GM21723 (cell line): ENCODE data around the gene LRIF1.
A peak's percentile ranks its signal among the peaks of the same experiment; 100 is the strongest.
"Not testable (repeated sequence)": the region's sequence is repeated elsewhere in the genome, so short reads cannot be mapped to it uniquely, and the experiment has no call there.

Experiments
- ATAC-seq: cut with Tn5 transposase; IDR thresholded peaks from one replicate; pipeline ENCODE4 v1.9.1; 2021; ENCODE audit warnings: mild to moderate bottlenecking, moderate library complexity; ENCODE audit not compliant: unreplicated experiment

The LRIF1 gene

DNA sequence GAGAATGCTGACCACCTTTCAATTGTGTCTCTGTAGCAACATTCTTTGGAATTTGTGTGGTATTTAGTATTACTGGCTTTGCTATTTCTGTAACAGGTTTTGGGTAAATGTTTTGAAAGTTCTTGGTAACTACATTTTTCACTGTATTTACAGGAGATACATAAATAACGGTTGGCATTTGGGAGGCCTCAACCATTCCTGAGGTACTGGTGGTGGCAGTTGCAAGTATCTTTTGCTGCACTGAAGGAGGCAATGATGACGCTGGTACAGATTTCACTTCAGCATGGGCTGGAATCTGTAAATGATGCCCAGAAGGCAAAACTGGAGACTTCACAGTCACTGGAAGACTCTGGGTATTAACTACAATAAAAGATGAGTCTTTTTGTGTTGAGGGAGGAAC lies 11.7 kb downstream of the LRIF1 start:
- ATAC-seq, result no peak

DNA sequence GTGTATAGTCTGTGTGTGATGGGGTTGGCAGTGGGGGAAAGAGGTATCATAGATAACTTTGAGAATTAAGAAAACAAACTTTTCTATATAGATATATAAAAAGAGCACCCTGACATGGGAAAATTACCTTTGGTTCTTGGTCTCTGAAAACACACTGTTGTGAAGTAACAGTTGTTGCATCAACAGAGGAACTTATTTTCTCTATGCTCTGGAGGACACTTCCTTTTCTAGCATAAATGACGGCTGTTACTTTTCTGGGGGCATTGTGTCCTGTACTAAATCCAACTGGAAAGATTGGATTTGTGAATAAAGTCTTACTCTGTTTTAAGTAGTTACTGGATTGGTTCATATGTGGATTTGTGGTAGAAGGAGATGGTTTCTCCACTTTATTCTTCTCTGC lies 12.6 kb downstream of the LRIF1 start:
- ATAC-seq, result no peak

DNA sequence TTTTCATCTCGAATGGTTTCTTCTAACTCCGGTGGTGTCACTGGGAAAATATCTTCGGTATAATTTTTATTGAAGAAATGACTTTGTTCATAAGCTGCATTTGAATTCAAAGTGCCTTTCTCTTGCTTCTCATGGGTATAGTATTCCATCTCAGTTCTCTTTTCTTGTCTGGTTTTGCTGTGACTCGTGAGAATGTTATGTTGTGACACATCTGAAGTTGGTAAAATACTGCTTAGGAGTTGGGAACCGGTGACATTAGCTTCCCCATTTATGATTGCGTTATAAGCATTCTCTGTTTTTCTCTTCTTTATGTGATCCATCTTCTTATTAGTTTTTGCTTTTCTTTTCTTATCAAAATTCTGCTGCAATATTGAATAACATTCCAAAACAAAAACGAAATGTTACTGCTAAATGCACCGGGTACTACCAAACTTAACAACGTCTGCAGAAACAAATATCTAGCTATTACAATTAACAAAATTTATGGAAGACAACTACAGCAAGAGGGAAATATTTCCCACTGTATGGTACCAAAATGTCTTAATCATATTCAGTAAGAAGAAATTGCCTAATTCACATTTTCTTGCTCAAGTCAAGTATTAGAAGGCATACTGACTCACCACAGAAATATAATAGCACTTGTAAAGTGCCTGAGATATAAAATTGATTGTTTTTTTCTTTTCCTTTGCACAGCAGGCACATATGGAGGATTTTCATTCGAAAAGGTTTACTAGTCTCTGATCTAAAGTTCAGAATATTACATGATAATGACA lies 15.5 kb downstream of the LRIF1 start:
- no peak for ATAC-seq

DNA sequence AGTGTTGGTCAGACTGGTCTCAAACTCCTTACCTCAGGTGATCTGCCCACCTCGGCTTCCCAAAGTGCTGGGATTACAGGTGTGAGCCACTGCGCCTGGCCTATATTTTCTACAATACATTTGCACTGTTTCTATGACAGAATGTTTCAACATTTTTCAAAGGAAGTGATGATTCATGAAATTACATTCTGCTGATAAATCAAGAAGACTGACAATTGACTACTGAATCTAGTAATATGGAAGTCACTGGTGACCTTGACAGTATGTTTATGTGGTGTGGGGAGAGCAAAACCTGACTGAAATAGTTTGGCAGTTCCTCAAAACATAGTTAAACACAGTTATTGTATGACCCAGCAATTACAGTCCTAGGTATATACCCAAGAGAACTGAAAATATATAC lies 18.1 kb downstream of the LRIF1 start:
- no peak for ATAC-seq

DNA sequence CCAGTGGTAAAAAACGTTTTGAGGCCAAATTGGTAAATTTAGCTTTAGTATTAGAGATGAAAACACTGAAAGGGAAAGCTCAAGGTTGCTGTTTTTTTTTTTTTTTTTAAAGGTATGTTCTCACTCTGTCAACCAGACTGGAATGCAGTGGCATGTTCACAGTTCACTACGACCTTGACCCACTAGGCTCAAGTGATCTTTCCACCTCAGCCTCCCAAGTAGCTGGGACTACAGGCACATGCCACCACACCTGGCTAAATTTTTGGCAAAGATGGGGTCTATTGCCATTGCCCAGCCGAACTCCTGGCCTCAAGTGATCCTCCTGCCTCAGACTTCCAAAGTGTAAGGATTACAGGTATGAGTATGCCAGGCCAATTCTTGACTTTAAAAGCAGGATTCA lies 18.9 kb downstream of the LRIF1 start:
- no peak for ATAC-seq

DNA sequence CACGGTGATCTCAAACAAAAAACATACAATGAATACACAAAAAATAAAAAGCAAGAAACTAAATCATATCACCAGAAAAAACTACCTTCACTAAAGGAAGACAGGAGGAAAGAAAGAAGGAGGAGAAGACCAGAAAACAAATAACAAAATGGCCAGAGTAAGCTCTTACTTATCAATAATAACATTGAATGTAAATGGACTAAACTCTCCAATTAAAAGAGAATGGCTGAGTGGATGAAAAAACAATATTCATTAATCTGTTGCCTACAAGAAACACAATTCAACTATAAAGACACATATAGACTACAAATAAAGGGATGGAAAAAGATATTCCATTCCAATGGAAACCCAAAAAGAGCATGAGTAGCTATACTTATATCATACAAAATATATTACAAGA lies 27.2 kb downstream of the LRIF1 start:
- no peak for ATAC-seq

DNA sequence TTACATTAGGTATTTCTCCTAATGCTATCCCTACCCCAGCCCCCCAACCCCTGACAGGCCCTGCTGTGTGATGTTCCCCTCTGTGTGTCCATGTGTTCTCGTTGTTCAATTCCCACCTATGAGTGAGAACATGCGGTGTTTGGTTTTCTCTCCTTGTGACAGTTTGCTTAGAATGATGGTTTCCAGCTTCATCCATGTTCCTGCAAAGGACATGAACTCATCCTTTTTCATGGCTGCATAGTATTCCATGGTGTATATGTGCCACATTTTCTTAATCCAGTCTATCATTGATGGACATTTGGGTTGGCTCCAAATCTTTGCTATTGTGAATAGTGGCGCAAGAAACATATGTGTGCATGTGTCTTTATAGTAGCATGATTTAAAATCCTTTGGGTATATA lies 32.6 kb downstream of the LRIF1 start:
- not testable (repeated sequence) for ATAC-seq

DNA sequence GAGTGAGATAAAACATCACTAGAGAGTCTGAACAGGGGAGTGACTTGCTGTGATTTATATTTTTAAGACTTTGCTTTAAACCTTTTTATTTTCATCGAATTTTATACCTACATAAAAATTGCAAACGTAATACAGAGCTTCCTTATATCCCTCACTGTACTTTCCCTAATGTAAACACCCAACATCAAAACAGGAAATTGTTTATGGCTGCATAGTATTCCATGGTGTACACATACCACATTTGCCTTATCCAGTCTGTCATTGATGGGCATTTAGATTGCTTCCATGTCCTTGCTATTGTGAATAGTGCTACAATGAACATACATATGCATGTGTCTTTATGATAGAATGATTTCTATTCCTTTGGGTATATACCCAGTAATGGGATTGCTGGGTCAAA lies 34.8 kb downstream of the LRIF1 start:
- ATAC-seq, result no peak

DNA sequence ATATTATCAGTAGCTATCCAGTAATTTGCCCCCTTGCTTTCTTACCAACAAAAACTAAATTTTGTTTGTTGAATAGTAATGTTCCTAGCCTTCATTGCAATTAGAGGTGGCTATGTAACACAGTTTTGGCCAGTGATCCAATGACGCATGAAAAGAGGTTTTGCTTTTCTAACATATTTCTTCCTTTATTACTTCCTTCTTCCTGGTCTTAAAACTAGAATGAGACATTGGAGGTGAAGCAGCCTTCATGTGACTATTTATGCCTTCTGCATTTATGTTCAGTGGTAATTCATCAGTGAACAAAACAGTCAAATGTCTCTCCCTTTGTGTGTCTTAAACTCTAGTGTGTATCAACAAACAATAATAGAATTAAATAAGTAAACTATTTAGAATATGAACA lies 35.5 kb downstream of the LRIF1 start:
- no peak for ATAC-seq

DNA sequence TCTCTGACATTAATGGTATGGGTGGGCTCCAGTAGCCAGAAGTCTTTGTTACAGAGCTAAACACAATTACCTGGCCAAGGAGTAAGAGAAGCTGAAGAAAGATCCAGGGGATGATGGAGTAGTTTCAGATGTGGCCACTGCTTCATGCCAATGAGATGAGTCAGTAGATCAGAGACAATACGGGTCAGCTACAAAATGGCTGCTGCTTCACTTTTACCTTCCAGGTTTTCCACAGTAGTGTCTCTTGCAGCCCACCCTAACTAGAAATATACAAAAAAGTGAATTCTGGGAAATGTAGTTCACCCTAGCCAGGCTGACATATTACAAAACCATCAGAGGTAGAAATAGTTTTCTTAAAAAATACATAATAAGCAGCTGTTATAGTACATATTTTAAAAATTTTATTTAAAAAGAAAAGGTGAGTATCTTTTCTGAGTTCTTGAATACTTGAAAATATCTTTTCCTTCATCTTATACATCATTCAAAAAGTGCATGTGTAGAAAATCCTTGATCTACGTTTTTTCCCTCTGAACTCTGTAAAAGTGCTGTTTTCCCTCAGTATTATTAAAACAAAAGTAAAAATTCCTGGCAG lies 36.1 kb downstream of the LRIF1 start:
- no peak for ATAC-seq

DNA sequence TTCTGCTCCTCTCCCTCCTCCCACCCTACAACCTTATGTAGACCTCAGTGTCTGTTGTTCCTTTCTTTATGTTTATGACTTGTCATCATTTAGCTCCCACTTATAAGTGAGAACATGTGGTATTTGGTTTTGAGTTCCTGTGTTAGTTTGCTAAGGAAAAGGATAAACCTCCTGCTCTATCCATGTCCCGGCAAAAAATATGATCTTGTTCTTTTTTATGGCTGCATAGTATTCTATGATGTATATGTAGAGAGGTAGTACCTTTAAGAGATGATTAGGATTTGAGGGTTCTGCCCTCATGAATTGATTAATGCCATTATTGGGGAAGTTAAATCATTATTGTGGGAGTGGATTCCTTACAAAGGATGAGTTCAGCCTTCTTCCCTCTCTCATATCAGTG lies 41.8 kb downstream of the LRIF1 start:
- ATAC-seq, result no peak

DNA sequence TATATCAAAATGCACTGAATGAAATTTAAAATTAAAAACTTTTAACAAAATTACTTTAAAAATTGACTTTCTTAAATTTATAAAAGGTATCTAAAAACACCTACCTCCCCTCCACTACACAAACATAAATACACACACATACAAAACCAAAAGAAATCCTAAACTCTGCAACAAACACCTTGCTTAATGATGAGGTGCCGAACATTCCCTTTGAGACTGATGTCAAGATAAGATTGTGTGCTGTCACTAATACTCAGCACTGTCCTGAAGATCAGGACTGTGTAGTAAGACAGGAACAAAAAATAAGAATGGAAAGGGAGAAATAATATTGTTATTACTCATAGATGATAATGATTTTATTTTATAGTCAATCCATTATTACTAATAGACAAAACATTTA lies 45.7 kb downstream of the LRIF1 start:
- ATAC-seq, result no peak

DNA sequence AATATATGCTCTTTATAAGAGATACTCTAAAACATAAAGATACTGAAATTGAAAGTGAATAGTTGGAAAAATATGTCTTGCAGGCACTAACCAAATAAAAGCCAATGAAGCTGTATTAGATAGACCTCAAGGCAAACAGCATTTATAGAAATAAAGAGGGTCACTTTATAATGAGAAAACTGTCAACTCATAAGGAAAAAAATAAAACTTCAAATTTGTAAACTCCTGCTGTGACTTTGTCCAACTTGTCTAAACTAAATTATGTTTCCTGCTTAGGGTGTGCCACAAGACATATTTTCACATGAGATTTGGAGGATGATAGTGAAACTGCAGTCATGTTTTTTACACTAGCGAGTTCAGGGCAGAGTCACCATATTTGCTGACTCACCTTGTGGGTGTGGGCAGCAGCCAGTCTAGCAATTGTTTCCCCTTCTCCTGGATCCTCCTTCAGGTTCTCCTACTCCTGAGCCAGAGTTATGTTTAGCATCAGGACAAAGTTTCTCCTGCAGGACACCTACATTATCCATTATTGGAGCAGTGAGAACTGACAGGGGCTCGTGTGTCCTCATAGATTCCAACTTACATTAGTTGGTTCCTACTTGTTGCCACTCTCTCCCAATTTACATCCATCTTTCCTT lies 46.9 kb downstream of the LRIF1 start:
- peak; percentile 74 for ATAC-seq

DNA sequence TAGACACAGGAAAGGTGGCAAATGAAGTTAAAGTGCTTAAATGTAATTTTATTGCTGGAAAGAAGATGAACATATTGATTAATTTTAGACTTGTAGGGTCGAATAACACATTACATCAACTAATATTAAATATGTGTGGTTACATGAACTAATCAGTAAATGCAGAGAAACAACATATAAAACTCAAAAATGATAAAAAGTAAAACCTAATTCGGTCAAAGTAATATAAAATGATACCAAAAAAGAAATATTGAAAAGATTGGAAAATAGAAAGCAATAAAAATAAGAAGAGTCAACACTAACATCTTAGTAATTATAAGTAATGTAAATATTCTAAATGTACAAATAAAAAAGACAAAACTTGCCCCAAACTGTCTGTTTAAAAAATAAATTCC lies 47.5 kb downstream of the LRIF1 start:
- no peak for ATAC-seq

DNA sequence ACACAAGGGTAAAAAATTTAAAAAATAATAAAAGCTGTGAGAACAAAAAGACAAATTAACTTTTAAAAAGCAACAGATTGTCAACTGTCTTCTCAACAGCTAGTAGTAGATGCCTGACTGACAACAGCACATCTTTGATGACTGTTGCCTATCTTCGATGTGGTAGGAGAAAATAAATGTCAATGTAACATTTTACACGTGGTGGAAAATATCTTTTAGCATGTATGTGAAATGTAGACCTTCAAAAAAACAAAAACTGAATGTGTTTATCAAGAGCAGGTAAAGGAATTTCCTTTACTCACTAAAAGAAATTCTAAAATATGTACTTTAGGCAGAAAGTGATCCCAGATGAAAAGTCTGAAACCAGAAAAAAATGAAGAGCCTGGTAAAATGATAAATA lies 47.9 kb downstream of the LRIF1 start:
- ATAC-seq, result no peak

DNA sequence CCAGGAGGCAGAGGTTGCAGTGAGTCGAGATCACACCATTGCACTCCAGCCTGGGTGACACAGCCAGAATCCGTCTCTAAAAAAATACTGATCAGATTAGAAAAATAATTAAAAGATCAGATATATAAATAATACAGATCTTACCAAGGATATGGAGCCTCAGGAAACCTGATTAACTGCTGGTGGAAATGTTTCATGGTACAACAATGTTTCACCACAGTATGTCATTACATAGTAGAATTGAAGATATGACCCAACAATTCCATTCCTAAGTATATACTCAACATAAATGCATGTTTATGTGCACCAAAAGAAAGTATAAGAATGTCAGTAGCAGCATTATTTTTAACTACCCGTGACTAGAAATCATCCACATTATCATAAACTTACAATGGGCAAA lies 49.0 kb downstream of the LRIF1 start:
- ATAC-seq, result no peak

DNA sequence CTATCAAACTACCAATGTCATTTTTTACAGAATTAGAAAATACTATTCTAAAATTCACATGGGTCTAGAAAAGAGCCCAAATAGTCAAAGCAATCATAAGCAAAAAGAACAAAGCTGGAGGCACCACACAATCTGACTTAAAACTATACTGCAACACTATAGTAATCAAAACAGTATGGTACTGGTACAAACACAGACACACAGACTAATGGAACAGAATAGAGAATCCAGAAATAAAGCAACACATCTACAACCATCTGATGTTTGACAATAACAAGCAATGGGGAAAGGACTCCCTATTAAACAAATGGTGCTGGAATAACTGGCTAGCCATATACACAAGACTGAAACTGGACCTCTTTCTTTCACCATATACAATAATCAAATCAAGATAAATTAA lies 50.9 kb downstream of the LRIF1 start:
- no peak for ATAC-seq

DNA sequence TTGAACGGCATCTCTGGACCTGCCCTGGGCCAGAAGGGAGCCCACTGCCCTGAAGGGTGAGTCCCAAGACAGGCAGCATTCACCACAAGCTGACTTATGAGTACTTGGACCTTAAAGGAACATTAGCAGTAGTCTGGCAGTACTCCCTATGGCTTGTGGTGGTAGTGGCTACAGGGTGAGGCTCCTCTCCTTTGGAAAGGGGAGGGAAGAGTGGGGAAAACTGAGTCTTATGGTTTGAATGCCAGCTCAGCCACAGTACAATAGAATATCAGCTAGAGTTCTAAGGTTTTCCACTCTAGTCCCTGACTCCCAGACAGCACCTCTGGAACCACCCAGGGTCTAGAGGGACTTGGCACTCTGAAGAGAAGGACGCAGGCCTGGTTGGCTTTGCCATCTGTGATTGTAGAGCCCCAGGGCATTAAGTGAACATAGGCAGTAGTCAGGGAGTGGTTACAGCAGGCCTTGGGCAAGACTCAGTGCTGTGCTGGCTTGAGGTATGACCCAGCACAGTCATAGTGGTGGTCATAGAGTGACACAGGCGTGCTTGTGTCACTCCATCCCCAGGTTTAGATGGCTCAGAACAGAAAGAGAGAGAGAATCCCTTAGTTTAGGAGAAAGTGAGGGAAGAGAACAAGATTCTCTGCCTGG lies 59.7 kb downstream of the LRIF1 start:
- ATAC-seq, result no peak

DNA sequence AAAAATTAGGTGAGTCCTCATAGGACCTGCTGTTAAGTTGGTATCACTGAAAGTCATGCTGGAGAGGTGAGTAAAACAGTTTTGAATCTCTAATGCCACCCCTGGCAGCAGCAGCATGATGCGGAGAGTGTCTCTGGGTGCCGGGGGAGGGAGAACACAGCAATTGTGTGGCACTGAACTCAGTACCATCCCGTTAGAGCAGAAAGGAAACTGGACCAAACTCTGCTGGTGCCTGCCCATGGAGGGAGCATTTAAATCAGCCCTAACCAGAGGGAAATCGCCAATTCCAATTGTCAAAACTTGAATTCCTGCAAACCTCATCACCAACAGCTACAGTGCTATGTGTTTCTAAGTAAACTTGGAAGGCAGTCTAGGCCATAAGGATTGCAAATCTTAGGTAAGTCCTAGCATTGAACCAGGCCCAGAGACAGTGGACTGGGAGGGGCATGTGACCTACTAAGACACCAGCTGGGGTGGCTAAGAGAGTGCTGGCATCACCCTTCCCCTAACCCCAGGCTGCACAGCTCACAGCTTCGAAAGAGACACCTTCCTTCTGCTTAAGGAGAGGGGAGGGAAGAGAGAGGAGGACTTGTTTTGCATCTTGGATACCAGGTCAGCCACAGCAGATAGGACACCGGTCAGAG lies 60.8 kb downstream of the LRIF1 start:
- no peak for ATAC-seq

DNA sequence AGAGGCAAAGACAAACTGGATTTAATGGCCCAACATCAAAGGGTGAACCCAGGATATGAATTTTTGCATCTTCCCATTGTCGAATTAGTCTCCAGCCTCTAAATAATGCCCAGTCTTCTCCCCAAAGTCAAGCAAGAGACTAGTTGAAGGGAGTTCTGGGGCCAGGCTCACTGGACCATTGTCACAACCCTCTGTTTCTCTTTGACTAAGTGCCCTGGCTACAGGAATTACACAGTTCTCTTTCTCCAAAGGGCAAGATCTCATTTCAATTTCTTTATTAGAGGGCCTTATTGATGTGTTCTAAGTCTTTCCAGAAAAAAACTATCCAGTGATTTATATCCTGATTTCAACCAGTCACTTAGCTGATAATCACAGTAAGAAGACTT lies 64.3 kb downstream of the LRIF1 start:
- no peak for ATAC-seq

DNA sequence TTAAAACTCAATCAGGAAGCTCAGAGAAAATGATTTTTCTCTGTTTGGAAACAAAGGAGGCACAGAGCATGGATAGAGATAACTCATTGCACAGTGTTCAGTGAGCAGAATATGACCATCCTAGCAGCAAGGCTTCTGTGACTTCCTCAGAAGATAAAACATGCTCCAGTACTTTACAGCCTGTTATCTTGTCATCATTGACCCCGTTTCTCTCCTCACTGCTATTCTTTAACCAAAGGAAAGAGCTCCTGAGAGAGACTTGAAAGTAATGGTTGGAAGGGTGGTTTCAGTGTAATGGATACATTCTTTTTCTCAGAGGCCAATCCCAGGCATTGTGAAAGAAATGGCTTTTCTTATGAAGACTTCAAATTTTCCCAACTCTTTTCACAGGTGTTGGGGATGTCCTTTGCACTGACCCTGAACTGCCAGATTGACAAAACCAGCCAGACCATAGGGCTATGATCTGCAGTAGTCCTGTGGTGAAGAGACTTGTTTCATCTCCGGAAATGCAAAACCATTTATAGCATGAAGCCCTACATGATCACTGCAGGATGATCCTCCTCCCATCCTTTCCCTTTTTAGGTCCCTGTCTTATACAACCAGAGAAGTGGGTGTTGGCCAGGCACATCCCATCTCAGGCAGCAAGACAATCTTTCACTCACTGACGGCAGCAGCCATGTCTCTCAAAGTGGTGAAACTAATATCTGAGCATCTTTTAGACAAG lies 64.8 kb downstream of the LRIF1 start:
- no peak for ATAC-seq
